ENCODE data around the gene PBX1.

Gene PBX1

DNA sequence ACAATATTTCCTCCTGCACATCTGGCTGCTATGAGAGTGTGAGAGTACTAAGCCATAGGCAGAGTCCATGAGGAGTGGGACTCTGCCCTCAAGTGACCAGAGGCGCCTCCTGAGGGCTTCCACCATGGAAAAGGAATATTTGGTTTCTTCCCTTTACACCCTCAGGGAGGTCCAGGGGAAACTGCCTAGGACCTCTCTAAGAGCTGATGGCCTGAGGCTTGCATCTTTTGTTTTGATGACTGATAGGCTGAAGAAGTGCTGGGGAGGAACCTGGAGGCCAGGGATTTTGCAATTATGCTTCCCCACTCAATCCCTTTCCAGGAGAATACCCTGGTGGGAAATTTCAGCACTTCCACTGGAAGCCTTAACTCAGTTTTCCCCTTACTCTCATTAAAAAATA lies 111.0 kb downstream of the PBX1 start:
- DNase-seq (ENCODE audit: low read depth in 2 of 2), result no peak

DNA sequence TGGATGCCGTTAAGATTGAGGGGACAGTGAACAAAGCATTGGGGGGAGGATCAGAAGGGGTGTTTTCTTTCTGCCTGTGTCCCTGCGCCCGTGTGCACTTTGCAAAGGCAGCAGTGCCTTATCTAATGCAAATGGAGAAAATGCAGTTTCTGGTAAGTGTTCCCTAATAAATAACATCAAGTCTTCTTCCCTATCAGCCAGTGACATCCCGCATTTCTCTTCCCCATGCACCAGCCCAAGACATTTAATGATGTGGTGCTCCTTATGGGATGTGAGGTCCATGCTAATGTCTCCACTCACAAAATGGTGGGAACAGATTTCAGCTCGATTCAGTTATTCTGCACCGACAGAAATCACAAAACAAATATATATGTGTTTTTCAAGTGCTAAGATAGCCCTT lies 111.8 kb downstream of the PBX1 start:
- DNase-seq (ENCODE audit: low read depth in 2 of 2), result no peak

DNA sequence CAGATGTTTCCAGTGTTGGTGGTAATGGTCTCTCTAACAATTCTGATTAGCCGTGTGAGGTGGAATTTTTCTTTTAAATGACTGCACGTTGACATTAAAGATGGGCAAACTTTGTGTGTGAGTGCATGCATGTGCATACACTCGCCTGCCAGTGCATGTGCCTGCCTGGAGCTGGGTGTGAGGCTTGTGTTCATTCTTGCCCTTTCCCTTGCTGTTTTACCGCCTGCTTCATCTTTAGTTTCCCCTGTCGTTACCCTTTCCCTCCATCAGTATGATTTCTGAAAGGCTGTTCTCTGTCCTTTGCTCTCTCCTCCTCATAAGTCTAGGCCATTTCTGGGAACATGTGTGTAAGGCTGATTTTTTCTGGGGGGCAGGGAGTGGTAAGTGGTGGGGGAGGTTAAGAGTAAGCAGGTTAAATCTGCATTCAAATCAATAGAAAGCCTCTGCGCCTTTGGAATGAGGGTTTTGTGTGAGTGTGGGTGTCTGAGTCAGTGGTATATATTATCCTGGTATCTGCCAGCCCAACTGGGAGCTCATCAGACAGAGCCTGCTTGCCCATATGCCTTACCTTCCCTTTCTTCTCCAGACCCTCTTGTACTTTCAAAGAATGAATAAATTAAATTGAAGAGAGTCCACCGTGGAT lies 112.5 kb downstream of the PBX1 start:
- no peak for DNase-seq (ENCODE audit: low read depth in 2 of 2)

DNA sequence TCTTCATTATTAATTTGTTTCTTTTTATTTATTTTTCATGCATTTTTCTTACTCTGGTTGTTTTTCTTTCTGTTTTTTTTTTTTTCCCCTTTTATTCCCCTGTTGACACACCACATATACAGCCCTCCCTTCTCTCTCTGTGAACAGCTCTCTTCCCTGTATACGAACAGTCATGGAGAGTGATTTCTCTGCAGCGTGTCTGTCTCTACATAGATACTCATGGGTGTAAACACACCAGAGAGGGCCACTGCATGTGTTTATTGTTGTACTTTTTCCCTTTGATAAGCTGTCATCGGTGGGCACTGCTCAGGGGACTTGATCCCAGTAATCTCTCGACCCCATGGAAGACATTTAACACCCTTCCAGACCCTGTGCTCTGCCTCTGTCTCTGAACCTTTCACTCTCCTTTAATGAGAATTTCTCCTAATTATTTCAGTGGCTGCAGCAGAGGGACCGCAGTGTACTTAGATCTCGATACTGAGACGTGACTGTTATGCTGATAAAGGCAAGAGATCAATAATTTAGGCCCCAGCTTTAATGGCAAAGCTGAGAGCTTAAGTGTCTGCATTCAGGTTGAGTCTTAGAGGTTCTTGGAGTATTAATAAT lies 113.1 kb downstream of the PBX1 start:
- no peak for DNase-seq (ENCODE audit: low read depth in 2 of 2)

DNA sequence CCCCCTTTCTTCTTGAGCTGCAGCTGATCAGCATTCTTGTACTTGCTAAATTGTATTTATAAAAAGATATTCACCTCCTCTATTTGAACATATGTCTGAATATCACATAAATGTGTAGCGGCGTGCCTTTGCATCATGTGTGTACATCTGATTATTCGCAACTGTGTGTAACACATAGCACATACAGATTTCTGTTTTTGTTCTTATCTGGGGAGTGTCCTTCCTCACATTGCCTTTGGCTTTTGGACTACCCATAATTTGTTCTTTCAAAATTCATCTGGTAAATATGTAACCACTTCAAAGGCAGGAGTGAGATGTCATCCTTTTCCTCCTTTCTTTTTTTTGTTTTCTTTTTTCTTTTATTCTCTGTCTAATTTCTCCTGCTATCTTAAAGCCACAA lies 113.6 kb downstream of the PBX1 start:
- DNase-seq (ENCODE audit: low read depth in 2 of 2), result no peak

DNA sequence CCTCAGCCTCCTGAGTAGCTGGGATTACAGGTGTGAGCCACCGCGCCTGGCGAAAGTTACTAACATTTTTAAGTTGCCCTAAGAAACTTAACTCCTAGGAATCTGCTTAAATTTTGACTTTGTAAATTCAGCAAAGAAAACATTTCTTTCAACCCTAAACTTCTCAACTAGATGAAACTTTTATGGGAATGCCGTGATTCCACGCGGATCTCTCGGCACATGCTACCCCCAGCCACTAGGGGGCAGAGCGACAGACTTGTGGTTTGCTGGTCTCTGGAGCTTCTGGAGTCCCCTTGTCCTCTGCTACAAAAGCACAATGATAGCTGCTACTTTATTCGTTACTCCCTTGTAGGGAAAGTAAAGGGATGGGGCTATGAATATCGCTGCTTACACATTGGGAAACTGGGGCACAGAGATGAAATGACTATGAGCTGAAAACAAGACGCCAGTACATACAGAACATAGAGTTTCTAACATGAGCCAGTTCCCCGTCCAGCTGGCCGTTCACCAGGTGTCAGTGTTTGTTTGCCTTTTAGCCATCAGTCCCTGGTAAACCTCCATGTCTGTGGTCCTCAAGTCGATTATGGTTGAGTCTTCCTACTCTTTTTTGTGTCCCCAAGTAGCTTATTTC lies 114.7 kb downstream of the PBX1 start:
- no peak for DNase-seq (ENCODE audit: low read depth in 2 of 2)

DNA sequence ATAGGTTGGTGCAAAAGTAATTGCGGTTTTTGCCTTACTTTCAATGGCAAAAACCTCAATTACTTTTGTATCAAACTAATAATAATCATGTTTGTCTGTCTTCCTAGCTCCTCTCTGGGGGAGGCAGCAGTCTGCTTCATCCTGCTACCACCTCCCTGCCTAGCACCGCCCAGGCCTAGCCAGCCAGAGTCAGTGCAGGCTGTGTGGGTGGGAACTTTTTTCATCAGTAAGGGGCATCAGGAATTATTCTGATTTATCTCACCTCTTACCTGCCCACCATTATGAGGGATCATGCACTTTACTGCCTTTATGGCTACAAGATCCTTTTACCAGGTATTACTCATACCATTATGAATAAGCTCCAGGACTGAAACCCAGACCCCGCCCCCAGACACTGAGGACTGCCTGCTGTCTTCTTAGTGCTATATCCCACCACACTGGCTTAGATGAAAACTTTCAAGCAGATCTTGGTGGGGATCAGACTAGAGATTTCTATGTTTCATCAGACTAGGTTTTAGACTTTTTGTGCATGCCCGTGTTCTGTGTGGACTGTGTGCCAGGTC lies 116.4 kb downstream of the PBX1 start:
- no peak for DNase-seq (ENCODE audit: low read depth in 2 of 2)

DNA sequence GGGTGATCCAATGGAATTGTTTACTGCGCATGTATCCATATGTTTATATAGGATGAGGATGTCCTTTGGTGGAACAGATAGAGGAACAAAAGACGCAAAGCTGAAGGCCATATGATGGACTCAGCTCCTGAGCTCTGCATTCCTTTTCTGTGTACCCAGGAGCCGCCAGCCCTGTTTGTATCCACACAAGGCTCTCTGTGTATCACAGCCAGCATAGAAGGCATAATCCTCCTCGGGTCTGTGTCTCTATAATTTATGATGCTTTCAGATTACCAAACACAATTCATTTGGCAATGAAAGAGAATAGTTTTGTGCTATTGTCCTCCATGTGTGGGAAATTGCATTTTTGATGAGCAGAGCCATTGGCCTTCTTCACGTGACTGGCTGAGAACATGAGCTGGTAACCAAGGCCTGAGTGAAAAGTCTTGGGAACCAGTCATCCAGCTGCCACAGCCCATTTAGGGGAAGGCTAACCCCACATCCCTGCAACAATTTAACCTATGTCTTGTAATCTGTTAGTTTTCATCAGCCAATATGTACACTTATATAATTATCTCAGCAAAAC lies 119.2 kb downstream of the PBX1 start:
- no peak for DNase-seq (ENCODE audit: low read depth in 2 of 2)

DNA sequence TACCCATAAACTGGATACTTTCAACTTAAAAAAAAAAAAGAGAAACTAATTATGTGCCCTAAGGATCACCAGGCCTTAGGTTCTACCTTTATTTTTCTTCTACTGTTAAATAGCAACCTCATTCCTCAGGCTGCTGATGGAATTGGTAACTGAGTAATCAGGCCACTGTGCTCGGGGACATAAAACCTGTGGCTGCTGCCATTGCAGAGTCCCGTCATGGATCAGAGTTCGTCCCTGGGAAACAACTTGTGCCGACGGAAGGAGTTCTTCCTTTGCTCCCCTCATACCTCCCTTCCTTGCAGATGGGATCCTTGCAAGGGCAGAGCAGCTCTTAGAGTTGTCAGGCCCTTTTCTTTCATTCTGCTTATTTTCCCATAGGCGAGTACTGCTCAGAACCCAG lies 123.6 kb downstream of the PBX1 start:
- no peak for DNase-seq (ENCODE audit: low read depth in 2 of 2)

DNA sequence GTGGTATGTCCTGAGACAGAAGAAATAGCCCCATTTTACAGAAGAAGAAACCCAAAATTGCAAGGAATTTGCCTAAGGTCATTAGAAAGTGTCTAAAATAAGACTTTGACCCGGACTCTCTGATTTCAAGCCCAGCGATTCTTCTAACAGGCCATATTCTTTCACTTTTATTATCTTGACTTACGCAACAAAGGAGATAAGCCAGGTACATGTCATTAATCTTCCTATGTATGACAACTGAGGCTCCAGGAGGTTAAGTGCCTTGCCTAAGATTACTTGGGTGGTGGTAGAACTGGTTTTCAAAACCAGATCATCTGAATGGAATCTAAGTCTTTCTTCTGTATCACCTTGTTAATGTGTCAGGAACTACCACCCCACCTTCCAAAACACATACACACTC lies 124.3 kb downstream of the PBX1 start:
- no peak for DNase-seq (ENCODE audit: low read depth in 2 of 2)

DNA sequence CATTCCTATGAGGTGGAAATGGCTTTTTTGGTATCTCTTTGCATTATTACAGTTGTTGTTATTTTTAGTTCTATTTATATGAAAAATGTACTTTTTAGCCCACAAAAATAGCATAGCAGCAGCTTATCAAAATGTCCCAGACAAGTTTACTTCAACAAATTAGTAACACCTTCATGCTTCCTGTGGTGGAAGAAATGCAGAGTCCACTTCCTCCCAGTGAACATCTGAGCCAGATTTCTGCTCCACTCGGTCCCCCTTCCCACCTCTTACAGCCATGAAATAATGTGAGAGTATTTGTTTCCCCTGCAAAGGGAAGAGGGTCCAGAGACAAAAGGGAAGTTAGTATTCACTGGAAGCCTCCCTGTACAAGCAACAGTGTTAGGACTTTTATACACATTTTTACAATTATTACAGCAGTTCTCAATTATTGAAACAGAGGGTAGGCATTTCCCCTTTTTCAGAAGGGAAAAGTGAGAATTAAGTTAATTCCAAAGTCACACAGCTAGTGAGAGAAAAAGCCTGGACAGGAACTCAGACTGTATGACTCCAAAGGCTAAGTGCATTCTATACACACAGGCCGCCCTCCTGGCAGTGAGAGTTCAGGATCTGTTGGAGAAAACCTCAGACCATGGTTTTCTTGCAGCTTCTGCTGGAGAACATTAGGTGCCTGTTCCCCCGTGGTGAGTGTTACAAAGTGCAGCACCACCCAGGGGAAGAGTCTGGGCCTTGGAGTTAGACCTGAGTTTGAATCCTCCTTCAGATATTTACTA lies 126.5 kb downstream of the PBX1 start:
- DNase-seq (ENCODE audit: low read depth in 2 of 2), result no peak

DNA sequence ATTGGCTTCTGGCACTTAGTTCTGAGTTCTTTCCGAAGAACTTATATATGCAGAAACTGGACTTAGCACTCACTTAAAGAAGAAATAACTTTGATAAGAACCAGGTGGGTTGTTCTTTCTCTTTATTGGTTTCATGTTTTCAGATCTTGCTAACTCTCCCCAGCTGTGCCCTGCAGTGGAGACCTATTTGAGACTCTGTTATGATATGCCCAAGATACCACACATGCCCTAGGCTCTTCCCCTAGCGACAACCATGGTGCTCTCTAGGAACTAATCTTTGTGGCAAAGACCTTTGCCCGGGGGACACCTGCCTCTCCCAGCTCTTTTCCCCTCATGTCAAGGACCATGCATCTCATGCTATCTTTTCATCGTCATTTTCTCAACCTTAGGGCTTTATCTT lies 128.8 kb downstream of the PBX1 start:
- no peak for DNase-seq (ENCODE audit: low read depth in 2 of 2)

DNA sequence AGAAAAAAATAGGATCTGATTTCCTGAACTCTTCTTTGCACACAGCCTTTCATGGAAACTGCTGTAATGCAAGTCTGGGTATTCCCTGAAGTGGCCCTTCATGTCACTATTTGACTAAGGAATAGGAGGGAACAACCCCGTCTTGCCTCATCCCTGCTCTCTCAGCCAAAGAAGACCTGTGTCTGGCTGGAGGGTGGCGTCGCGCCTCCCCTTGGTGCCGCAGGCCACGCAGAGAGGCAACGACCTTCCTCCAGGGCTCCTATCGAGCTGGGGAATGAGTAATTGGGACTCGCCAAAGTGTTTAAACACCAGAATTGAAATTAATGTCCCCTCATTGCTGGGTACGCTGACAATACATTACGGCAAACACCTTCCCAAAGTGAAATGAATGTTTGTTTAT lies 129.8 kb downstream of the PBX1 start:
- no peak for DNase-seq (ENCODE audit: low read depth in 2 of 2)

DNA sequence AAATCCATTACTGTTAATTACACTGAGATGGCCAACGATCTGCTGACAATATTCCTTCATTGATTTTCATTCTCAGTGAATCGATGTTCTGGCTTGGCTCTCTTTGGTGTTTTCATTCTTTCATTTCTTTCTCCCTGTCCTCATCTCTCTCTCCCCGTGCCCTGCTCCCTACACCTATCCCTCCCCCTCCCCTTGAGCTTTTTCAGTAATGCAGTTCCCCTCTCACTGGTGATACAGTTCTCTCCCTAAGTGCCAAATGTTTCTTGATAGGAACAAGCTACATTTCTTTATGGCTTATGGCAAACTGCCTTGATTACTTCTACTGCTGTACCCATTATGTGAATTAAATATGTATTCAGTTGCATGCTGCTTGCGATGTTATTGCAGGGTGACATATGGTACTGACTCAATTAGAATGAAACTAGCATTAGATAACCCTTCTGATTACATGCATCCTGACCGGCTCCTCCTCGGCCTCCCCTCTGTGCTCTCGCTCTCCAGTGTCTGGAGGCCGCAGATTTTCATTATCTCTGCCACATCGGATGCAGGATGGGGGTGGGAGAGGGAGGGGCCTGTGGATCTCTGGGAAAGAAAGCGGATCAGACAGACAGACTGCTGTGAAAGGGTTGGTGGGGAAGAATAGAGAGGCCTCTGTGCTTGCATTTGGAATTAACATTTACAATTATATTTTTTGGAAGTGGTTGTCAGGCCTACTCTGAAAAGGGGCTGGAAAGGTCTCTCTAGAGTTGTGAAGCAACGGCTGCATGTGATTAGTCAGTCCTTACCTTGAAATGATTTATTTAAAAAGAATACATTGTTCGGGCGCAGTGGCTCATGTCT lies 130.9 kb downstream of the PBX1 start:
- no peak for DNase-seq (ENCODE audit: low read depth in 2 of 2)

DNA sequence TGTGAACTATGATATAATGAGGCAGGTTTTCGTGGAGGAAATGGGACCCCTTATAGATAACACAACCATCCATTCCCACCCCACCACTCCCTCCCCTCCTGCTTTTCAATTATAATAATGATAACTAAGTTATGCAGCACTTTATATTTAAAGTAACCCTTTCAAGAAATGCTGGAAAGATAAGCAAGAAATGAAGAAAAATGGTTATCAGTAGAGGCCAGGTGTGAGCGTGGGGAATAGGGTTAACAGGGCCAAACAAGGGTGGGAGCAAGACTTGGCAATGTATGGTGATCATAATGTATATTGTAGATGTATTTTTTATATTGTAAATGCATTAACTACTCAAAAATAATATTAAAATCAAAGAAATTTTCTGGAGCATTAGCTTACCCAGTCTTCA lies 133.4 kb downstream of the PBX1 start:
- no peak for DNase-seq (ENCODE audit: low read depth in 2 of 2)

DNA sequence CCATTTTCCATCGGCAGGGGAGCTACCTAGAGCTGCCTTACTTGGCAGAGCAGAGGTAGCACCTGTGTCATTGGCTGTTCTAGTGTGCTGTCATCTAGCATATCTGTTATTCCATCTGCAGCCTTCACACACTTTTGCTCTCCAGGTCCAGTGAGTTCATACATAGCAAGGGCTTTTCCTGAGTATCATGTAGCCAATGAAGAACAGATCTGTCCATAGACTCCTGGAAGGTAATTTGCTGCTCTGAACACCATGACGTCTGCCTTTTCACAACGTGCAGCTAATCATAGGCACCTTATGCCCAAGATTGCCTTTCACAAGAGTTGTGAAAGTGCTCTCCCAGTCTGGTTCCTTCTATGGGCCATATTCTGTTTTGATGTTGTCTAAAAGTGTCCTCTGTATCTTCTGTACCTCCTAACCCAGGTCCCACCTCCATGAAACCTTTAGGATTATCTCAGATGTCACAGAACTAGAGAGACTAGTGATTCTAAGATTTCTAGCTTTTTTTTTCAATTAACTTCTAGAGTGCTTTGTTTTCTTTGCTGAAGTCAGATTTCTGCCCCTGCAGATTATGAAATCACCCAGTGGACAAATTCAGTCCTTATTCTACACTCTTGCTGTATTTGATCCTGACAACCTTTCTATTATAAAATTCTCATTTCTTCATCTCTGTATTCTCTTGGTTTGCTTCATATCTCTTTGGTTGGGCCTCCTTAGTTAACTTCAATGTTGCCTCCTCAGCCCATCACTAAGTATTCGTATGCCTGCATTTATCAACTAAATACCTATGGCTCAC lies 134.8 kb downstream of the PBX1 start:
- DNase-seq (ENCODE audit: low read depth in 2 of 2), result no peak

DNA sequence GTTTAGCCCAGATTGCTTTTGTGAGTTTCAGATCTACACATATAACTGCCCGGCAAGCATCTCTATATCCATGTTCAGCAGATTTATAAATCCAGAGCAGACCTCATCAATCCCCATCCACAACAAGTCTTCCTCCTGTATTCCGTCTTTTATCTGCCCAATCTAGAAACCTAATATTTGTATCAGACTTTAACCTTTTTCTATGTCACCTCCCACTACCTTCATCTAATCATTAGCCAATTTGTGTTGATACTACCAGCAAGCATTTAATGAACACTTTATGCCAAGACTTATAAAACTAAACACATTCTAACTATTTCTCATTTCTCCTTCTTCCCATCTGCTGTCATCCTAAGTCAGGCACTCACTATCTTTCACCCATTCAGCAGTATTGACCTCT lies 135.5 kb downstream of the PBX1 start:
- DNase-seq (ENCODE audit: low read depth in 2 of 2), result no peak

DNA sequence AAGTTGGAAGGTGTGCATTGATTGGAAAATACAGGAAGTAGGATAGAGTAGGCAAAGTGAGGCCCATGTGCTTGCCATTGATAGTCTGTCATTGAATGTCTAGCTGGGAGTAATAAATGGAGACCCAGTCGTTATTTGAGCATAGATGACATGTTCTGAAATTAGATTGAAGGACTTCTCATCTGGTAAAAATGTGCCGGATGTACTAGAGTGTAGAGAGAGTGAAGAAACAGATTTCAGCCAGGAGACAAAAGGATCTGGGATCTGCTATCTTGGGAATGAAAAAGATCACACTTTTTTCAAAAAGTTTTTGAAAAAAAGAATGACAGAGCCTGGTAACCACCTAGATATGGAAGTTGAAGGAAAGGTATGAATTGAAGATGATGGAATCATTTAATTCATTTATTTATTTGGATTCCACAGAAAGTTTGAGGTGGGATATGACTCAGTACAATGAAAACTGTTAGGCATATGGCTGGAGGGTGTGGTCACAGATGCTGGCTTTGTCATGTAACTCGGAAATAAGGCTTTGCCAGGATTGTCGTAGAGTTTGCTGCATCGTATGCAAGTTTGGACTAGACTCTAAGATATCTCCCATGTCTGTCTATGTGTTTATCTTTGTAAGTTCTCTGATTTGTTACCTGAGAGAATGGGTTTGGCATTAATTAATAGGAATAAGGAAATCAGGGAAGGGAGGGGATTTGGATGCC lies 137.1 kb downstream of the PBX1 start:
- DNase-seq (ENCODE audit: low read depth in 2 of 2), result no peak

DNA sequence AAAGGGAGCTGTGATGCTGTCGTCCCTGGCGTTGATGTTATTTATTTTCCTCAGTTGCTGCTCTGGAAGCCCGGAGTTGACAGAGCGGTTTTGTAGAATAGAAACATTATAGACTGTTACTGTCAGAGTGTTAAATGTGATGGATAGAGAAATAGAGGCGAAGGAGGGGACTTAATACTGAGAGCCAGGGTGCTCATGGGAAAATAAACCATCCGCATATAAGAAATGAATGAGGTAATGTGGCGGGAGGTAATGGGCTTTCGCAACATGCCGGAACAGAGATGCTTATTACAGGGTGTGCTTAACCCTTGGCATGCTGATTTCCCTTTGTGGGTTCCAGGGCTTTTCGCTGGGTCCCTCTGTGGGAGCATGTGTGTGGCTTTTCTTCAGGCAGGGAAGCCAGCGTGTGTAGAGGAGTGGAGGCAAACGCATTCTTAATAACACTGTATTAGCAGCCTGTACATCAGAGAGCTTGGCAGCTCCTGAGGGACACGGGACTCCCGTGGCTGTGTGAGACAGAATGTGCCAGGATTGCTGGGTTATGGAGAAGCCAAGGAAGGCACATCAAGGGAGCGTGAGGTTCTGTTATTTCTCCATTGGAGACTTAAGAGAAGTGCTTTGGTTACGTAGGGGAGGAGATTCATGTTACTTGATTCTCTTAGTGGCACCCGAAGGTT lies 141.0 kb downstream of the PBX1 start:
- DNase-seq (ENCODE audit: low read depth in 2 of 2), result no peak
